Aorta (tissue), 5 donors: ENCODE data around the gene TRIOBP. TPM values are rescaled to one million over a fixed set of nuclear protein-coding genes. Genes with fewer than 3 reads are reported as not detected.

Experiments
- ATAC-seq: fragments of 200-7000 bp; cut with Tn5 transposase; one replicate; pipeline ENCODE4 v1.9.1; 2022; ENCODE audit warnings: moderate library complexity; ENCODE audit not compliant: low FRiP score
- DNase-seq, 2 donors: peaks; one replicate each; pipeline ENCODE4 v3.0.0-alpha.2; 2020
- H3K27ac ChIP-seq, 2 donors: one replicate each; pipeline ENCODE4 v1.5.1; 2013; ENCODE audit warnings: low read length in 2 of 2, mild to moderate bottlenecking in 2 of 2, moderate library complexity in 2 of 2, control low read depth in 1 of 2, inconsistent platforms in 1 of 2, low read depth in 1 of 2
- H3K27me3 ChIP-seq, 2 donors: one replicate each; pipeline ENCODE4 v1.6.1; 2013; ENCODE audit warnings: control low read depth in 1 of 2, low read length in 1 of 2, mild to moderate bottlenecking in 1 of 2, moderate library complexity in 1 of 2; ENCODE audit not compliant: insufficient read depth in 2 of 2, control insufficient read depth in 1 of 2
- H3K36me3 ChIP-seq, 2 donors: one replicate each; pipeline ENCODE4 v1.6.1; 2013; ENCODE audit warnings: control low read depth in 1 of 2, low read length in 1 of 2, mild to moderate bottlenecking in 1 of 2; ENCODE audit not compliant: insufficient read depth in 2 of 2, control insufficient read depth in 1 of 2
- H3K4me1 ChIP-seq, 2 donors: one replicate each; pipeline ENCODE4 v1.6.1; 2013; ENCODE audit warnings: low read length in 2 of 2, control low read depth in 1 of 2, mild to moderate bottlenecking in 1 of 2, moderate library complexity in 1 of 2; ENCODE audit not compliant: insufficient read depth in 2 of 2, control insufficient read depth in 1 of 2
- H3K4me3 ChIP-seq, 2 donors: one replicate each; pipeline ENCODE4 v1.5.1; 2013; ENCODE audit warnings: low read length in 2 of 2, control low read depth in 1 of 2, mild to moderate bottlenecking in 1 of 2
- H3K9me3 ChIP-seq: one replicate; pipeline ENCODE4 v1.6.1; 2013; ENCODE audit warnings: mild to moderate bottlenecking, low read length; ENCODE audit not compliant: control insufficient read depth
- WGBS, 2 donors: extraction: QIAGEN DNeasy Blood & Tissue Kit; methylation state at CpG; one replicate each; pipeline ENCODE4 v1.1.7; 2013; 5-methylcytosine and 5-hydroxymethylcytosine counted together
- intact Hi-C, 2 donors: fragments of 100-400 bp; cut with DNase I; formaldehyde crosslinking; loops; one replicate each; pipeline versions ENCODE4 v1.14.2 to v1.15.0; 2022
- polyA plus RNA-seq, 2 donors: library from polyadenylated mRNA; stranded (reverse); fragments of 200-250 nt; gene quantifications; one replicate each; pipeline ENCODE4 v1.2.3, GENCODE V29; 2013
- total RNA-seq, 2 donors: library from RNA; stranded (reverse); fragmentation: NEBNext Ultra II Directional; extraction: Animal tissue kit (Norgen Biotek cat#: 25700); gene quantifications; one replicate each; pipeline ENCODE4 v1.2.1, GENCODE V29; 2021
- donor health status: healthy with polysubstance abuse.
- donor health status: Bipolar disorder and iron deficiency.
- donor health status: DM: no; HTN: no; CAD: no.
- donor health status: DM: no; HTN: no; CAD: no.
- donor health status: DM: yes; HTN: yes; CAD: no.

TRIOBP gene
- total and polyA plus RNA-seq, 4 donors, result 26.9 to 113 (median 72.5) TPM

- Histone ChIP-seq H3K4me1 (peaks cover 0 to 3% of the 10 kb centered on the region in 2 donors), H3K4me3 (no peak overlapping the region), H3K27ac (peak overlapping the region in 1 of 2 donors; percentile 79), H3K27me3 (no peaks in the 10 kb centered on the region), H3K36me3 (no peaks in the 10 kb centered on the region), H3K9me3 (no peaks in the 10 kb centered on the region)
- DNase-seq, result no peak
- peak; percentile 50 for ATAC-seq
- WGBS, 2 donors, result 97 to 100% methylated on average over 1 of the region's 1 CpG
- intact Hi-C loops, result no loop called here
Observed at GRCh38 chr22:37728620-37729019, 31.8 kb downstream of the TRIOBP start.

DNA sequence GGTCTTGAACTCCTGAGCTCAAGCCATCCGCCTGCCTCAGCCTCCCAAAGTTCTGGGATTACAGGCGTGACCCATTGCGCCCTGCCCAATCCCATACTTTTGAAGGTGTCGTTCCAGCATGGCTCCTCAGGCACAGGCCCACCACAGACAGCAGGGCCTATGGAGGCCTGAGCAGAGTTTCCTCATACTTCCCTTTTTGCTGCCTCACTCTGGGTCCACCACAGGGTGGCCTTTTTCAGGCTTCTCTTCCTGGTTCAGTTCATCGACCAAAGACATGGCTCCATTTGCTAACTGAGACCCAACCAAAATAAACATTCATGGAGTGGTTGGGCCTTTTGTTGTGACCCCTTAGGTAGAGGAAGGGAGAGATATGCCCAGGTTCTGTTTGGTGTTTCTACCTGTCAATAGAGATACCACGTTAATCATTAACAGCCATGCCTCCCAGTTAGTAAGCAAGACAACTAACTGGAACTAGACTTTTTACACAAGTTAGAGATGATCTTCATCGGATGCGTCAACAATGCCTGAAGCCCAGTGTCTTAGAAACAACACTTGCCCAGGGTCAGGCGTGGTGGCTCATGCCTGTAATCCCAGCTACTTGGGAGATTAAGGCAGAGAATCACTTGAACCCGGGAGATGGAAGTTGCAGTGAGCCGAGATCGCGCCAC lies 35.1 kb downstream of the TRIOBP start:
- no peak for DNase-seq
- Histone ChIP-seq H3K9me3 (no peaks in the 10 kb centered on the region), H3K4me3 (no peak overlapping the region), H3K36me3 (no peaks in the 10 kb centered on the region), H3K27me3 (no peaks in the 10 kb centered on the region), H3K4me1 (peaks cover 0 to 3% of the 10 kb centered on the region in 2 donors), H3K27ac (no peak overlapping the region)
- 93 to 94% methylated on average over 13 of the region's 13 CpGs for WGBS, 2 donors
- intact Hi-C loops, result no loop called here
- ATAC-seq, result no peak

DNA sequence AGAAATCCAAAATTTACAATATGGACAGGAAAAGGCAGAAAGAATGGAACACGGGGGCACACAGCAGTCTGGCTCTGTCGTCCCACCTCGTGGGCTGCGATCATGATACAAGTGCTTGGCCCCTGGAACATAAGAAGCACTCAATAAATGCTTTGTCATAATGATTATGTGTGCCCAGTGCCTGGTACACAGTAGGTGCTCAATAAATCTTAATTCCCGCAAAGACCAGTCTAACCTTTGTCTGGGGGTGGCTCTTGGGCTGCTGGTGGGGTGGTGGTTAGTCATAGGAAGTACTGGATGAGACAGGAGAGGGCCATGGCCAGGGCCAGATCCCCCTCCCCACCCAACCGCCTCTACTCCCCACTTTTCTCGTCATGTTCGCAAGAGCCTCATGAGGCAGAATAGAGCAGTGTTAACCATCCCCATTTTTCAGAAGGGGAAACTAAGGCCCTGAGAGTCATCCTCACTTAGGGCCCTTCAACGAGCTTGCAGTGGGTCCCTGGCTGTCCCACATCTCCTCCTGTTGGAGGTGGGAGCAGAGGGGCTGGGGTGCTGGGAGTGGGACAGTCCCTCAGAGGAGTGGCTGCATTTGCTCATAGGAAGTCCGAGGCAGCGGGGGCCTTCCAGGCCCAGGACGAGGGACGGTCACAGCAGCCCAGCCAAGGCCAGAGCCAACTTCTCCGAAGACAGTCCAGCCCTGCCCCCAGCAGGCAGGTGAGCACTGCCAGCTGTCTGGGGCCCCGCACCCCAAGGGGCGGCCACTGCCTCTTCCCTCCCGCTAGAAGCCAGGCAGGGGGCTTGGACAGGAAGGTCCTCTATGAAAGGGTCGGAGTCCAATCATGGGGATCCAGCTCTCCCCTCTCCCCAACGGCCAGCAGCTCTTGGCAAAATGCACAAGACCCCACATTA lies 36.1 kb downstream of the TRIOBP start:
- Histone ChIP-seq H3K27ac (no peak overlapping the region), H3K4me3 (no peak overlapping the region), H3K4me1 (peaks cover 0 to 3% of the 10 kb centered on the region in 2 donors), H3K9me3 (no peaks in the 10 kb centered on the region), H3K27me3 (no peaks in the 10 kb centered on the region), H3K36me3 (no peaks in the 10 kb centered on the region)
- 88 to 89% methylated on average over 19 of the region's 19 CpGs for WGBS, 2 donors
- ATAC-seq, result no peak
- intact Hi-C loops, result no loop called here
- no peak for DNase-seq

- no peak overlapping the region for H3K27ac ChIP-seq
- H3K9me3 ChIP-seq, result no peaks in the 10 kb centered on the region
- no peaks in the 10 kb centered on the region for H3K27me3 ChIP-seq
- 92% methylated on average over 11 of the region's 11 CpGs for WGBS, 2 donors
- no peaks in the 10 kb centered on the region for H3K36me3 ChIP-seq
- no peaks in the 10 kb centered on the region for H3K4me1 ChIP-seq
- DNase-seq (no peak), ATAC-seq (no peak)
- intact Hi-C loops, result no loop called here
- H3K4me3 ChIP-seq, result no peak overlapping the region
Observed at GRCh38 chr22:37733625-37734401, 37.0 kb downstream of the TRIOBP start.

DNA sequence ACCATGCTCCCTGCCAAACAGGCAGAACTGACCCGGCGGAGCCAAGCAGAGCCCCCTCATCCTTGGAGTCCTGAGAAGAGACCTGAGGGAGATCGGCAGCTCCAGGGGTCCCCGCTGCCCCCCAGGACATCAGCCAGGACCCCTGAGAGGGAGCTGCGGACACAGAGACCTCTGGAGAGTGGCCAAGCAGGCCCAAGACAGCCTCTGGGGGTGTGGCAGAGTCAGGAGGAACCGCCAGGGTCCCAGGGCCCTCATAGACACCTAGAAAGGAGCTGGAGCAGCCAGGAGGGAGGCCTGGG lies 37.5 kb downstream of the TRIOBP start:
- H3K4me3 ChIP-seq, result no peak overlapping the region
- intact Hi-C loops, result no loop called here
- 89 to 92% methylated on average over 6 of the region's 6 CpGs for whole genome bisulfite sequencing, 2 donors
- H3K27me3 ChIP-seq, result no peaks in the 10 kb centered on the region
- DNase-seq (peak in 1 of 2 donors; percentile 47), ATAC-seq (no peak)
- H3K9me3 ChIP-seq, result no peaks in the 10 kb centered on the region
- H3K27ac ChIP-seq, result no peak overlapping the region
- H3K4me1 ChIP-seq, result no peaks in the 10 kb centered on the region
- H3K36me3 ChIP-seq, result no peaks in the 10 kb centered on the region

- peak; percentile 67 to 81 for DNase-seq
- intact Hi-C loops, result no loop called here
- H3K27ac ChIP-seq, result no peak overlapping the region
- ATAC-seq, result peak; percentile 51
- H3K4me1 ChIP-seq, result no peaks in the 10 kb centered on the region
- no peak overlapping the region for H3K4me3 ChIP-seq
- WGBS, 2 donors, result 61 to 65% methylated on average over 16 of the region's 16 CpGs
- no peaks in the 10 kb centered on the region for H3K27me3 ChIP-seq
- H3K36me3 ChIP-seq, result no peaks in the 10 kb centered on the region
- no peaks in the 10 kb centered on the region for H3K9me3 ChIP-seq
Observed at GRCh38 chr22:37734964-37735451, 38.2 kb downstream of the TRIOBP start.

GRCh38 chr22:37739035-37739434 lies 42.2 kb downstream of the TRIOBP start:
- Histone ChIP-seq H3K4me1 (no peaks in the 10 kb centered on the region), H3K36me3 (no peaks in the 10 kb centered on the region), H3K9me3 (no peaks in the 10 kb centered on the region), H3K4me3 (no peak overlapping the region), H3K27me3 (no peaks in the 10 kb centered on the region), H3K27ac (no peak overlapping the region)
- DNase-seq (peak; percentile 68 to 84), ATAC-seq (peak; percentile 34)
- intact Hi-C loops, result no loop called here
- WGBS, 2 donors, result 55 to 63% methylated on average over 12 of the region's 12 CpGs

DNA sequence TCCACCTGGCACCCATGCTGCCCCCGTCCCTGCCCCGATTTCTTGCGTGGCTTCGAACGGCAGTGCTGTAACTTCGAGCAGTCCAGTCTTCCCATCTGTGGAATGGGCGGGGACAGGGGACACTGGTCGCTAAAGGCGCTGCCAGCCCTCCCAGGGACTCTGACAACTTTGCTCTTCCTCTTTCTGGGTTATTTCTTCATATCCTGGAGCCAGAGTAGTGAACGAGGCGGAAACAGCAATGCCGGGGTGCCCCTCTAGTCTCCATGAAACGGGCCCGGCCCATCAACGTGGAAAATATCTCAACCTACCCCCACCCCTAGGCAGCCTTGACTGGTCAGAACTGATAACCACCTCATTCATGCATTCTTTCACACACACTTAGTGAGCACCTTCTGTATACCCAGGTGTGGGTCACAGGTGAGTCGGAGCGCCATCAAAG lies 42.8 kb downstream of the TRIOBP start:
- H3K9me3 ChIP-seq, result no peaks in the 10 kb centered on the region
- H3K4me3 ChIP-seq, result no peak overlapping the region
- H3K36me3 ChIP-seq, result no peaks in the 10 kb centered on the region
- DNase-seq, result peak; percentile 74 to 78
- no peaks in the 10 kb centered on the region for H3K4me1 ChIP-seq
- 90 to 93% methylated on average over 17 of the region's 17 CpGs for WGBS, 2 donors
- H3K27ac ChIP-seq, result no peak overlapping the region
- intact Hi-C loops, result loop anchor here in 1 of 2 donors (5.0 kb wide), 1 partner anchor 52 kb away; the partner anchor contains the start of gene NOL12
- no peak for ATAC-seq
- H3K27me3 ChIP-seq, result no peaks in the 10 kb centered on the region
